ENCODE data around the gene MAB21L1.

GRCh38 chr13:35485424-35485823 is 8.9 kb upstream of the MAB21L1 start:
- TF ChIP-seq, protein P1, sequence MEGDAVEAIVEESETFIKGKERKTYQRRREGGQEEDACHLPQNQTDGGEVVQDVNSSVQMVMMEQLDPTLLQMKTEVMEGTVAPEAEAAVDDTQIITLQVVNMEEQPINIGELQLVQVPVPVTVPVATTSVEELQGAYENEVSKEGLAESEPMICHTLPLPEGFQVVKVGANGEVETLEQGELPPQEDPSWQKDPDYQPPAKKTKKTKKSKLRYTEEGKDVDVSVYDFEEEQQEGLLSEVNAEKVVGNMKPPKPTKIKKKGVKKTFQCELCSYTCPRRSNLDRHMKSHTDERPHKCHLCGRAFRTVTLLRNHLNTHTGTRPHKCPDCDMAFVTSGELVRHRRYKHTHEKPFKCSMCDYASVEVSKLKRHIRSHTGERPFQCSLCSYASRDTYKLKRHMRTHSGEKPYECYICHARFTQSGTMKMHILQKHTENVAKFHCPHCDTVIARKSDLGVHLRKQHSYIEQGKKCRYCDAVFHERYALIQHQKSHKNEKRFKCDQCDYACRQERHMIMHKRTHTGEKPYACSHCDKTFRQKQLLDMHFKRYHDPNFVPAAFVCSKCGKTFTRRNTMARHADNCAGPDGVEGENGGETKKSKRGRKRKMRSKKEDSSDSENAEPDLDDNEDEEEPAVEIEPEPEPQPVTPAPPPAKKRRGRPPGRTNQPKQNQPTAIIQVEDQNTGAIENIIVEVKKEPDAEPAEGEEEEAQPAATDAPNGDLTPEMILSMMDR (IDR thresholded peaks at IDR 0.05 in 2 of 3, conservative IDR thresholded peaks at IDR 0.05 in 1 of 3; ENCODE audit: borderline replicate concordance in 1 of 3, insufficient read depth in 1 of 3, low read depth in 2 of 3, low read length in 2 of 3) = no peak
- TF ChIP-seq REST (IDR thresholded peaks at IDR 0.05; ENCODE audit: low read depth) (no peak), RAD21 (IDR thresholded peaks at IDR 0.05; ENCODE audit: low read depth) (no peak), EGR1 (IDR thresholded peaks at IDR 0.05; ENCODE audit: low read depth) (no peak), EZH2 (IDR thresholded peaks at IDR 0.05) (no peak), FOSL1 (IDR thresholded peaks at IDR 0.05; ENCODE audit: low read depth) (no peak), ZFX (IDR thresholded peaks at IDR 0.05) (no peak), CEBPB (IDR thresholded peaks at IDR 0.05; ENCODE audit: low read depth) (no peak)
